NCI-H1694 (cell line): Measurements from ENCODE around the gene METTL15.
"Not testable (repeated sequence)": the region's sequence is repeated elsewhere in the genome, so short reads cannot be mapped to it uniquely, and the experiment has no call there.

Source experiments
- DNase-seq: peaks from one replicate; lab custom pipeline; 2025; lab: John Stamatoyannopoulos, UW

METTL15 gene

DNA sequence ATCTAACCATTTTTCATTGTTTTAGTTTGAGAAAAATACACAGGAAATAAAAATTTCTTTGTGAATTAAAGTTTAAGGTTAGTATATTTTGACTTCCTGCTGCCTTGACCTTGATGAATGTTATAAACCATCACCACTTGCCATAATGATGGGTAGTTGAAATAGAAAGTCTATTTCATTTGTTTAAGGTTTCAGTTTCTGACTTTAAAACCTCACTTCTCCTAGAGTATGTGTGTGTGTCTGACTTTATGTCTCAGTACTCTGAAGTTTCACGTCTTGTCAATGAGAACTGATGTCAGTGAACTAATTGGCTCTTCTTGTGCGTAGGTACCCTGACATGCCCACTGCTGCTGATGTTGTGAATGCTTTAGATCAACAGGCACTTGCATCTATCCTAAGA lies 188.2 kb downstream of the METTL15 start:
- DNase-seq = no peak

DNA sequence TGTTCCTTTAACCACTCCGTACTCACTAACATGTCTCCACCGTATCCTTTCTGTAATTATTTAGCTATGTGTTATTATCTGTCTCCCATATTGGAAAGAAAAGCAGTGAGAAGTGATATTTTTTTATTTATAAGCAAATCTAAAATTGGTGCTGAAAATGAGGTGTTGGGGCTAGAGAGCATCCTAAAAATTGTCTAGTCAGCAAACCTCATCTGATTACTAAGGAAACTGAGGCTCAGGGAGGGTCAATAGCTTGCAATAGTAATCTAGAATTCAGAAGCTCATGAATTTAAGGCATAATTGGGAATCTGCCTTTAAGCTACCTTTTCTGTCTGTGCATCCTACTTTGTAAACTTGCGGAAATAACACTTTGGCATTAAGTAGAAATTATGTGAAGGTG lies 190.0 kb downstream of the METTL15 start:
- DNase-seq = no peak

DNA sequence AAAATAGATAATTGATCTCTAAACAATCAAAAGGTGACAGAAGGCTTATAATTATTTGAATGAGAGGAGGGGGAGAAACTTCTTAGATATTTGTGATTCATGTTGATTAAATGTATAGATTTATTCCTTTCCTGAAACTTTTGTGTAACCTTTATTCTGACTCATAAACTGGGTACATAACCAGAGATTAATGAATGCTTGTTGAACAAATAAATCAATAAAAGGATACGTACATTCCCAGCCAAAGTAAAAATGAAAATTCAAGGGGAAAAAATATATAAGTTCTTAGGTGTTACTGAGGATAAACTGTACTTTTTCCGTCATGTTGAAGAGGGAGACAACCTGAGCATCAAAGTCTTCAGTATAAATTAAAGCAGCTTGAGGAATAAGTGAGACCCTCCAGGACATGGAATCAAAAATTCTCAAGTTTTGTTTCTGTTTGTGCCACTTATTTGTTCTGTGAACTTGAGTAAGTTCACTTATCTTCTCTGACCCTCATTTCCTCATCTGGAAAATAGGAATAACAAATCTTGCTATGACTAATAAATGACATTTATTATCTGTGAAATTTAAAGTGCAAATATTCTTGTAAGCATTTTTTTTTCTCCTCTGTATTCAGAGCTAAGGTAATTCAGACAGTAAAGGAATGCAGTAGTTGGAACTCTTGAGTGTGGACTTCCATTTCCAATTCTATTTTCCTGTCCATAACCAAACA lies 195.4 kb downstream of the METTL15 start:
- no peak for DNase-seq

DNA sequence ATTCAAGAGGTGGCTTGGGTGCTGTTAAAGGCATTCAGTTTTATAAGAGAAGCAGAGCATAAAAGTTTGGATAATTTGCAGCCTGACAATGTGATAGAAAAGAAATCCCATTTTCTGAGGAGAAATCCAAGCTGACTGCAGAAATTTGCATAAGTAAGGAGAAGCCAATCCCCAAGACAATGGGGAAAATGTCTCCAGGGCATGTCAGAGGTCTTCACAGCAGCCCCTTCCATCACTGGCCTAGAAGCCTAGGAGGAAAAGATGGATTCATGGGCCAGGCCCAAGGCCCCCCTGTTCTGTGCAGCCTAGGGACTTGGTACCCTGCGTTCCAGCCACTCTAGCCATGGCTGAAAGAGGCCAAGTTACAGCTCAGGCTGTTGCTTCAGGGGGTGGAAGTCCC lies 207.3 kb downstream of the METTL15 start:
- no peak for DNase-seq

DNA sequence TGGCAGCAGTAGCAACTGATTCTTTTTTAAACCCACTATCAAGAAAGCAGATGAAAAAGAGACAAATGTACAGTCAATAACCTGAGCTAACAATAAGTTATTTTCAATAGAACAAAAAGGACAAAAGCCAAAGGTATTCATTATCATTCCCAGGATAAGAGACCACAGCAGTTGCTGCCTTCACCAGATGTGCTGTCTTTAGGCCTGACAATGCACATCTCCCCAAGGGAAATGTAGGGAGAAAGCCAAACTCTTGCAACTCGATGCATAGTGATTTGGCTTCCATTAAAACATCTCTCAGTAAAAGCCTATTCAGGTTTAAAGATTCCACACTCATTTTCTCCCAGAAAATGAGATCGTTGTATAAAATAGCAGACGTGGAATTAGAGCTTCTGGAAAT lies 210.7 kb downstream of the METTL15 start:
- no peak for DNase-seq

DNA sequence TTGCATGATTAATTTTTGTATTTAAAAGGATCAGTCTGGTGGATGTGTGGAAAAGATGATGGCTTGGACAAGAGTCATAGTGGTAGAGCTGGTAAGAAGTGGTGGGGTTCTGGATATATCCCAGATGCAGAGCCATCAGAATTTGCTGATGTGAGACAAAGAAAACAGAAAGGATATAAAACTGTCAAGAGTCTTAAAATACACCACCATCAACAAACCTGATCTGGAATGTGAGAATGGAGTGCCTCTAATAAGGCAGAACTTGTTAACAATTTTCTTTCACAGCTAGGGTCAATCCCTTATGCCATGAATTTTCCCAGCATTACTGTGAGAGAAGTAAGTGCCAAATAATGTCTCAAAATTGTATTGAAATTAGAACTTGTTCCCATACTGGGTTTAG lies 215.4 kb downstream of the METTL15 start:
- DNase-seq = no peak

DNA sequence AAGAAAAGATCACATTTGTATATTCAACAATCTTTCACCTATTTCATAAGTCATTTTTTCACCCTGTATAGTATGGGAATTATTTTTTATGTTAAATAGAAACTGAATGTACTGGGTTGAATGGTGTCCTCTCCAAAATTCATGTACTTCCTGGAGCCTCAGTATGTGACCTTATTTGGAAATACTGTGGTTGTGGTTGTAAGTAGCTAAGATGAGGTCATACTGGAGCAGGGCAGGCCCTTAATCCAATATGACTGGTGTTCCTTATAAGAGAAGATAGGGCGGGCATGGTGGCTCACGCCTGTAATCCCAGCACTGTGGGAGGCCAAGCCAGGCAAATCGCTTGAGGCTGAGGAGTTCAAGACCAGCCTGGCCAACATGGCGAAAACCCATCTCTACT lies 224.2 kb downstream of the METTL15 start:
- DNase-seq = not testable (repeated sequence)

DNA sequence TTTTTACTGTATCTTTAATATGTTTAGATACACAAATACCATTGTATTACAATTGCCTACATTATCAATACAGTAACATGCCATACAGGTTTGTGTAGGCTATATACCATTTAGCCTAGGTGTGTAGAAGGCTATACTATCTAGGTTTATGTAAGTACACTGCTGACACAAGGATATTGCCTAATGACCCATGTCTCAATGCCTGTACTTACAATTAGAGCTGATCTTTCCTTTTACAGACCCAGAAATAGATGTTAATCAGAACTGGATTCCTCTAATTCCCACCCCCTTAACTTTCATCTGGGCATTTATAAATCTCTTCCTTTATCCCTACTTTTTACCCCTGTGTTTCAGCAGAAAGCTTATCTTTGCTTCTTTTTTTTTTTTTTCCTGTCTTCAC lies 229.5 kb downstream of the METTL15 start:
- DNase-seq = no peak

DNA sequence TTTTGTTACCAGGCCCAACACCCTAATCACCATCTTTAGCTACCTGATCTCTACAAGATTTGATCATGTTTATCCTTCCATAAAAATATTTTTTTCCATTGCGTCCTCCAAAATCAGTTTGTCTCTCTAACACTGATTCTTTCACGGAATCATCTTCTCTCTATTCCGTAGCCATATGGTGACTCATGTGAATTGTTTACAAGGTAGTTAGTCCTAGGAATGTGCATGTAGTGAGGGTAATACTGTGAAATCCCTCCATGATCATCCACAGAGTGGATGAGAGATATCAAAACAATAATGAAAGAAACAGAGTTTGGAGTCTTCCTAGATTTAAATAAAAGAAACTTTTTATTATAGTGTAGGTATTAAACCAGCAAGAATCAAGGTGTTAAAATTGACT lies 230.2 kb downstream of the METTL15 start:
- DNase-seq = no peak

DNA sequence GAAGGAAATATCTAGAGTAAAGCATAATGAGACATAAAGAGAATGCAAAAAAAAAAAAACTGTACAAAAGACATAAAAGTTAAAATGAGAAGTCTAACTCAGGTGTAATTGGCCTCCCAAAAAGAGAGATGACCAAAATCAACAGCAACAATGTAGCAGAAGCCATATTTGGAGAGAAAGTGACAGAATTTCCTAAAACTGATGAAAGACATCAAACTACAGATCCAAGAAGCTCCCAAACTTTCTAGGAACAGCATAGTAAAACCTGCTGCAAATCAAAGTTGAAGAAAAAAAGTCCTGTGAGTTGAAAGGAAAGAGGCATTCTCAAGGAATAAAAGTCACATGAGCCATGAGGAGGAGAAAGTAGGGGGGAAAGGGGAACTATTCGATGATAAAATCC lies 231.3 kb downstream of the METTL15 start:
- DNase-seq = no peak

DNA sequence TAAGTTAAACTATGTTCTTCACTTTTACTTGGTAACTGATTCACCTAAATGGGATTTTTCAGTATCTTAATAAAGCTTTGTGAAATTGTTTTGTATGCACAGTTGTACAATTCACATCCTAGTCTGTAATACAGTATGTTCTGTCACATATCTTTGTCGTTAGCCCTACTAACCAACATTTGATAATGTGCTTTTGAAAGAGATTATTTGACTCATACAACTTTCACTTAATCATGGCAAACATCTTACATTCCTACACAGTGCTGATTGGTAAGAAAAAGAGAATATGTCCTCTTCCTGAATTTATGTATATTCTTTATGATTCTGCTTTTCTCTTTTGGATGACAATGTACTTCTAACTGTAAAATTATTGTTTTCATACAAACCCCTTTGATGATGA lies 234.5 kb downstream of the METTL15 start:
- DNase-seq = no peak

DNA sequence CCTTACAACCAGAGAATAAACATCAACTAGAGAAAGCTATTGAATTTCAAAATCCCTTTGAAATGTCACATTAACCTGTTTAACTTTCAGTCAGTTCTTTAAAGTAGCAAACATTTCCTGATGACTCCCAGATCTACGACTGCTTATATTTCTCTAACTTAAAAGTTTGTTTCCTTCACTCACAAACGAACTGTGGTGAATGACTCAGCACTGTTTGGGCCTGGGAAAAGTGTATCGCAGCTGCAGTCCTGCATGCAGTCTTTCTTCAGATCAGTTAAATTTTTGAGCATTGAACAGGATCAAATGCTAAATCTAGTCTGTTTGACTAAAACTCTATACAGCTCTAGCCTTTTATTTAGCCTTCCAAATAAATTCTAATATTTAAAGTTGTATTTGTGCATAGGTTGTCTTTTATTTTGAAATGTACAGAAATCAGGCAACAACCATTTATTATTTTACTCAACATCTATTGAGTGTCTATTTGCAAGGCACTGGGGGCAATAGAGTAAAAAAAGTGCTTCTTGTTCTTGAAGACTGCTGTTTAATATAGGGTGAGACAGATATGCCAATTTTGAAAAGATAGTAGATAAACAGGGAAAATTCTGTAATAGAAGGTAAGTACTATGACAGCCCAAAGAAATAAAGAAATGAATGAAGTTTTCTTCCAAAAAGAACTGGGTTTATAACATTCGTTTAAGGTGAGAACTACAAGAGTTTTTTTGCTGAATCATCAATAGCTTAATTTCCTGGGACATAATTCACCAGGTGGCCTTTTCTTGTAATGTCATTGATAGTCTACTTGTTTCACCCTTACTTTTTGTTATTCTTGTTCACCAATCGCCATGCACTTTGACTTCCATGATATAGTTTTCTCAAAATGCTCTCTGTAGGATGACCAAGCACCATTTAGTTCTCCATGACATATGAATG lies 235.4 kb downstream of the METTL15 start:
- no peak for DNase-seq

DNA sequence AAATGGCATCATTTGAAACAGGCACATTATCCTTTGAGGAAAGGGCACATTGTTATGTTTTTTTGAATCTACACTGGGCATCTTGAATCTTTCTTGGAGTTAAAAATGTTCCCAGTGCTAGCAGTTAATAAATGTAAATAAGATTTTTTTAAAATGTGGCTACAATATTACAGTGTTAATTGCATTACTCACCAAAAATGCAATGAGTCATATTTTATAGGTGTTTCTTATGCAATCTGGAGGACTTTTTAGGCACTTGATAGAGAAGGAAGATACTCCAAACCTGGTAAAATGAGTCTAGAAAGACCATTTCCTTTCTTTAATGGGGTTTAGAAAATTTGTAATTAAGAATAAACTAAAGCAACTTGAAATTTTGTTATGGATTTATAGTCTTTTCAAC lies 238.0 kb downstream of the METTL15 start:
- no peak for DNase-seq

DNA sequence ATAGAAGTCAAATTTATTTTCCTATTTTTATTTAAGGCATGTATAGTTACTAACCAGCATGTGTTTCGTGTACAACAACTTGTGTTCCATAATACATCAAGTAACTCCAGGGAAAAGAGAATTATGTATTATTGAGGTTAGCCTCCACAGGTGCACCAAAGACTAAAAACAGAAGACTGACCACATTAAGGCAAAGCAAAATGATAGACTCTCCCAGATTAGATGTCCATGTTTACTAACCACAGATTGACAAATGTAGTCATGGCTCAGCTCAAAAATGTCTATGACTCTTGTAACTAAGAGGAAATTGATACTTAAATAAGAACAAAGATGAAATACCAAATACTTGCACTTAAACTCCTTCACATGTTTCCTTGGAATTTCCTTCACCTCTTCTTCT lies 238.5 kb downstream of the METTL15 start:
- DNase-seq = no peak

DNA sequence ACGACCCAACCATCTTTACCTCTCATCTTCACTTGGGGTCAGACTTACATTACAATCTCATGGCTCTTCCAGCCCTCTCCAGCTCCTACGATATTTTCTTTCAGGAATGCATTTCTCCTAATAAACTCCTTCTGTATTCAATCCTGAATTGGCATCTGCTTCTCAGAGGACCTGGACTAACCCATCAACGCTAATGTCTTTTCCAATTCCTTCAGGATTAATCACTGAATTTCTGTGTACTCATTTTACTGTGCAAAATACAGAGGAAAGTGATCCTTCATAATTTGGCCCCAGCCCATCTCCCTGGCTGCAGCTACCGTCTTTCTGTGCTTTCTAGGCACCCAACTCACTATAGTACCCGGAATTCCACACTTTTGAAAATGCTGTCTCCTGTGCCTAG lies 239.2 kb downstream of the METTL15 start:
- no peak for DNase-seq

DNA sequence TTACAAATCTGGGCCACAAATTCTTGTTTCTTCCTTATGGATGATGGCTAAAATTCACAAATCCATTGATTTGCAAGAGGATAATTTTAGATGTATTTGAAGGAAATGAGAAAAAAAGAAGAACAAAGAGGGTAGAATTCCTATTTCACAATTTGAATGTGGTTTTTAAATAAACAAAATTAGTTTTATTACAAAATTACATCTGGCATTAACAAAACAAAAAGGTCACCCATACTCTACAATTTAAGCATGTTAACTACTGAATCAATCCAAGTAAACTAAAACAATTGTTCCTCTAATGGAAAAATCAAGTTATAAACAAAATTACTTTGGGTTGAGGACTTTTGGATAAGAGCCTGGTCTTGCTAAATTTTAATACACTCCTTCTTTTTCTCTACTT lies 242.0 kb downstream of the METTL15 start:
- DNase-seq = no peak

DNA sequence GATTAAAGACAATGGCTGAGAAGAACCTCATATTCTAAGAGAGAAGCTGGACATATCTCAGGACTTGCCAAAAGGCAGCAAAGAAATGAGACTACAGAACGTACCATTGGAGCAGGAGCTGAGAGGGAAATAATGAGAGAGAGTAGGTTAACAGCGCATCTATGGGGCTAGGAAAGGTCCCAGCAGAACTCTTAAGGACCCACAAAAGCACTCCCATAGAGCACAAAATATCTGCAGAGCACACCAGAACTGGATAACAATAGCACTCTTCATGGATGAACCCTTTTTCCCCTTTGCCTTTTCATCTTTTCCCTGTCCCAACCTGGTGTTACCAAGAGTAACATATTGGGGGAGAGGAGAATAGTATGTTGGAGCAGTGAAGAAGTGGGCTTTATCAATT lies 245.8 kb downstream of the METTL15 start:
- no peak for DNase-seq

DNA sequence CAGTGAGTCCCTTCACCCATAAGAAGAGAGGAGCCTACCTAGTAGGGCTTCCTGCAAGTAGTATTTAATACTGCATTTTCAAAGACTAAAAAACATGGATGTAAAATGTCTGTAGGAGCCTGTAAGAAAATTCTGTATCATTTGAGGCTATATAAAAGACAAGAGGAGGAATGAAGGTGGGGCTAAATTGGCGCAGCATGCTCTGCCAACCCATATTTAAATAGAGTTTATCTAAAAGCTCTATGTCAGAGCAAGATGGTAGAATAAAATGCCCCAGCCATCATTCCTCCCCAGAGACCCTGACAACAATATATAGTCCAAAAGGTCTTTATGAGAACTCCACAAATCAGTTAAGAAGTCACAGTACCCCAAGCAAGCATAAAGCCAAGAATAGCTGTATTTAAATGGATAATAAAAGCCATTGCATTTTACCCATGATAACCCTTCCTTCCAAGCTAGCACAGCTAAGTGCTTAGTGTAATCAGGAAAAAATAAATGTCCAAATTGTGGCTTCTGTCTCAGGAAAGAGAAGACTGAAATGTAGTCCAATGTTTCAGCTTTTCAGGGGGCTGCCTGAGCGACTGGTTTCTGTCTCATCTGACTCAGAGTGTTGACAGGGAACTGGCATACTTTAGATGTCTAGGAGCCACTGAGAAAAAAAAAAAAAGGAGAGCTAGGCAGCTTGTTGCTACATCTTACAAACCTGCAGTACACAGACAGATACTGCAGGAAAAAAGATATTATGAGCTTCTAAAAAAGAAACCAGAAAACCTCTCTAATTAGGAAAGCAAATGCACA lies 258.6 kb downstream of the METTL15 start:
- DNase-seq = no peak

DNA sequence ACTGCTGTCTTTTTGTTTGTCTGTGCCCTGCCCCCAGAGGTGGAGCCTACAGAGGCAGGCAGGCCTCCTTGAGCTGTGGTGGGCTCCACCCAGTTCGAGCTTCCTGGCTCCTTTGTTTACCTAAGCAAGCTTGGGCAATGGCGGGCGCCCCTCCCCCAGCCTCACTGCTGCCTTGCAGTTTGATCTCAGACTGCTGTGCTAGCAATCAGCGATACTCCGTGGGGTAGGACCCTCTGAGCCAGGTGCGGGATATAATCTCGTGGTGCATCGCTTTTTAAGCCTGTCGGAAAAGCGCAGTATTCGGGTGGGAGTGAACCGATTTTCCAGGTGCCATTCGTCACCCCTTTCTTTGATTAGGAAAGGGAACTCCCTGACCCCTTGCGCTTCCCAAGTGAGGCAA lies 269.9 kb downstream of the METTL15 start:
- not testable (repeated sequence) for DNase-seq
